Raji (cell line): ENCODE data around the gene TMEM165.

Experiments used
- POLR2A ChIP-seq: IDR thresholded peaks from 2 replicates; pipeline ENCODE4 v1.6.1; 2011; ENCODE audit warnings: low read depth, low read length, control low read depth; ENCODE audit not compliant: insufficient read depth

Gene TMEM165

DNA sequence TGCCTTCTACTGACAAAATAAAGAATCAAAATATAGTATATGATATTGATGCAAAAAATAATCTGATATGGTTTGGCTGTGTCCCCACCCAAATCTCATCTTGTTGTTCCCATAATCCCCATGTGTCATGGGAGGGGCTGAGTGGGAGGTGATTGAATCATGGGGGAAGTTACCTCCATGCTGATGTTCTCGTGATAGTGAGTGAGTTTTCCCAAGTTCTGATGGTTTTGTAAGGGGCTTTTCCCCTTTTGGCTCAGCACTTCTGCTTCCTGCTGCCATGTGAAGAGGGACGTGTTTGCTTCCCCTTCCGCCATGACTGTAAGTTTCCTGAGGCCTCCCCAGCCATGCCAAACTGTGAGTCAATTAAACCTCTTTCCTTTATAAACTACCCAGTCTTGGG lies 70.2 kb downstream of the TMEM165 start:
- no peak for TF ChIP-seq POLR2A

GRCh38 chr4:55468724-55469123 lies 73.0 kb downstream of the TMEM165 start:
- no peak for TF ChIP-seq POLR2A

DNA sequence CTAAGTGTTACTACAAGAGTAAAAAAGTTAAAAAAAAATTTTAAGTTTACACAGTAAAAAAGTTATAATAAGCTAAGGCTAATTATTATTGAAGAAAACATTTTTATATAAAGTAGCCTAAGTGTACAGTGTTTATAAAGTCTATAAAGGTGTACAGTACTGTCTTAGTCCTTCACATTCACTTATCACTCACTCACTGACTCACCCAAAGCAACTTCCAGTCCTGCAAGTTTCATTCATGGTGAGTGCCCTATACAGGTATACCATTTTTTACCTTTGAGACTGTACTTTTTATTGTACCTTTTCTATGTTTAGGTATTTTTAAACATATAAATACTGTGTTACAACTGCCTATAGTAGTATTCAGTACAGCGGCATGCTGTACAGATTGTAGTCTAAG lies 74.2 kb downstream of the TMEM165 start:
- no peak for TF ChIP-seq POLR2A
